ENCODE measurements around the gene DNAH6.
A peak's percentile ranks its signal among the peaks of the same experiment; 100 is the strongest.
"Not testable (repeated sequence)": the region's sequence is repeated elsewhere in the genome, so short reads cannot be mapped to it uniquely, and the experiment has no call there.

Gene DNAH6

GRCh38 chr2:84768840-84769239 is 252.5 kb downstream of the DNAH6 start:
- DNase-seq, result no peak

GRCh38 chr2:84770280-84770679 is 254.0 kb downstream of the DNAH6 start:
- no peak for DNase-seq

DNA sequence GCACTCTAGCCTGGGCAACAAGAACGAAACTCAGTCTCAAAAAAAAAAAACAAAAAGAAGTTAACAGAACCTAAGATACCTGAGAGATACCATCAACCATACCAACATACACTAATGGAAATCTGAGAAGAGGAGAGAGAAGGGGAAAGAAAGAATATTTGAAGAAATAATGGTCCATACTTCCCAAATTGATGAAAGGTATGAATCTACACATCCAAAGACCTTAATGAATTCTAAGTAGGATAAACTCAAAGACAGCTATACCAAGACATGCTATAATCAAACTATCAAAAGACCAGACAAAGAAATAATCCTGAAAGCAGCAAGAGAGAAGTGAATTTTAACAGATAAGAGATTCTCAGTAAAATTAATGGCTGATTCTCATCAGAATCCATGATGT is 255.0 kb downstream of the DNAH6 start:
- no peak for DNase-seq

GRCh38 chr2:84773562-84773961 is 257.3 kb downstream of the DNAH6 start:
- not testable (repeated sequence) for DNase-seq

- DNase-seq, result peak; percentile 58
These were observed 259.7 kb downstream of the DNAH6 start for GRCh38 chr2:84776011-84776410.

- DNase-seq, result no peak
These were observed 262.8 kb downstream of the DNAH6 start for GRCh38 chr2:84778911-84779690.

GRCh38 chr2:84779781-84780180 is 263.5 kb downstream of the DNAH6 start:
- DNase-seq, result peak; percentile 62

DNA sequence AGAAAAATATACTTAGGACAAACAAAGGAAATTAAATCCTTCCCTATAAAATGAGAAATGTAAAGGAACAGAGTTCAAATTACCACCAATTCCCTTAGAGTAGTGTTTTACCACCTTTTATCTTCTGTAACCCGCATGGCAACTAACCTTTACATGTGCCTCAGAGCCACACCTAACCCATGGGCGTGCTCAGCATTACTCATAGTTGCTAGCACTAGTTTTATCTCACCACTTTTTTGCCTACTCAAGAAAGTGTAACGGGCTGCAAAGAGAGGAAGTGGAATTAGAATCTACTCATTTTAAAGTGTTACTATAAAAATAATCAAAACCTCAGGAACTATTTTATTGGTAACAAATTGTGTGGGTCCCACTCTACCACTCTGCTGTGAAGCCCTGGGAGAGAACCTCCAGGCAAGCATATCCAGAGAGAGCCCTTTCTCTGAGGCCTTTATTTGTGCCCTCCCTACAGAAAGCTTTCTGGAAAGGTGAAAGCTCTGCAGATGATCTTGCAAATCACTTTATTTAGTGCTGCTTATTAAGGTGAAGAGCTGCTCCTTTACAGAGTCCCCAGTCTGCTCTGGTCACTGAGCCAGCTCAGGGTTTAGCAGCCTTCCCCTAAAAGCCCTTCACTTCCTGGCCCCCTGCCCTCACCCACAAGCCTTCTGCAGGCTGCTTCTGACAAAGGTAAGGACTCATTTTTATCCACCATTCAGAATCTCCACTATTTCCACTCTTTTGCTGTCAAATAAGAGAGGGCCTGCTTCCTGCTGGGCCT is 265.8 kb downstream of the DNAH6 start:
- DNase-seq, result peak; percentile 75

GRCh38 chr2:84782717-84783442 is 266.6 kb downstream of the DNAH6 start:
- no peak for DNase-seq

DNA sequence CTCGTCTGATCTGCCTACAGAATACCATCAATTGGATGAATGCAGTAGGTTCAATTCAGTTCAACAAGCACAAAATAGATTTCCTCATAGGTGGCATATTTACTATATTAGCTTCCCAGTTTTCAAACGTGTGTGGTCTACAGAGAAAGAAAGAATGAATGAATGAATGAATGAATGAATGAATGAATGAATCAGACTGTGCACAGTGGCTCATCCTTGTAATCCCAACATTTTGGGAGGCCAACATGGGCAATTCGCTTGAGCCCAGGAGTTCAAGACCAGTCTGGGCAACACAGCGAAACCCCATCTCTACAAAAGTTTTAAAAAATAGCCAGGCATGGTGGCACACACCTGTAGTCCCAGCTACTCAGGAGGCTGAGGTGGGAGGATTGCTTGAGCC is 269.7 kb downstream of the DNAH6 start:
- no peak for DNase-seq

DNA sequence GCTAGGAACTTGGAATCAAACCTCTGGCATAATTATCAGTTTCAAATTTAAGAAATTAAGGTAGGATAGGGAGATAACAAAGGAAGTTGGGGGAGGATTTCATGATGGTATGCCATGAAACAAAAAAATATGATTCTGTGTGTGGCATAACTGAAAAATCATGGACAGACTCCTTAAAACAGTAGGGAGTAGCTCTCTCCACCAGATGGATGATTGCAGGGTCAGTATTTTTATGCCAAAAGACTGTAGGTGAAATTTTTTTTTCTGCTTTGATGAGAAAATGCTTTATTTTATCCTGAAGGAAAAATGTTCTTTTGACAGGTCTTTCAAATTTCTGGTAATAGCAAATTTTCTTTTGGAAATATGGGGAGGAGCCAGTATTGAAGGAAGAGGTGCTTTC is 270.3 kb downstream of the DNAH6 start:
- no peak for DNase-seq

GRCh38 chr2:84788027-84788426 is 271.7 kb downstream of the DNAH6 start:
- no peak for DNase-seq

DNA sequence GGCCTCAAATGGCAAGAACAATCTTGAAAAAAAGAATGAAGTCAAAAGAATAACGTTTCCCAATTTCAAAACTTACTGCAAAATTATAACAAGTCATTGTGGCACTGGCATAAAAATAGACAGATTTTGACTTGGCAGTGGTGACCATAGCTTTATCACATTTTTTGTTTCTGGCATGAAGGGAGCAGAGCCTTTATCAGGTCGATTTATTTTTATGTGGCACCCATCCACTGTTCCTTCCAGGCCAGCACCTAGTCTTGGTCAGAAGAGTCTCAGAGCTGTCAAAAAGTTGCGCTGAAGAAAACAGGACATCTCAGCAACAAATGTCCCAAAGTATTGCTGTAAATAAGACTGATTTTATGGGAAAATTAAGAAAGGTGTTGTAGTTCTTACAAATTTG is 272.2 kb downstream of the DNAH6 start:
- DNase-seq, result no peak

DNA sequence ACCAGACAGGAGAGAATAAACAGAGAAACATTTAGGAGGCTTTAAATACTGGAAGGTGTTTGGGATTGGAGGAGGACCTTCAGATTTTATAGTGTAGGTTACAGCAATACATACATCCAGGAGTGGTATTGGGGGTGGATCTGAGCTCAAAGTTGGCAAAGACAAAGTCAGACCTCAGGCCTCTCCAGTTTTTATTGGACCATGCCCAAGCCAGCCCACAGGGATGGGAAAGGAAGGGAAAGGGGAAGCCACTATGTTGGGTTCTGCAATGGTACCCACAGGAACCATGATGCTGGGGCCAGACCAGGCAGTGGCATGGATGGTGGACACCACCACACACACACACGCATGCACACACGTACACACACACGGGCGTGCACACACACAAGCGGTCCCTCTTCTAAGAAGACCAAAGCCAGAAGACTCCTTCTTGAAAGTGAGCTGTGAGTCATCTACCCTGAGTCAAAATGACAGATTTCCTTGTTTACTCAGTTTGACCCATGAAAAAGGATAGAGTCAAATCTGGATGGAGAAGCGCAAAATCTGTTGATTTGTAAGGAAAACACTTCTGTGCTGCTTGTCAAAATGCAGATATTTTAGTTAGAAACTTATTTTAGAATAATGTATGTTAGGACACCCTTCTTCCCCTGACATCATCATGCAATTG is 276.7 kb downstream of the DNAH6 start:
- DNase-seq, result peak; percentile 22

DNA sequence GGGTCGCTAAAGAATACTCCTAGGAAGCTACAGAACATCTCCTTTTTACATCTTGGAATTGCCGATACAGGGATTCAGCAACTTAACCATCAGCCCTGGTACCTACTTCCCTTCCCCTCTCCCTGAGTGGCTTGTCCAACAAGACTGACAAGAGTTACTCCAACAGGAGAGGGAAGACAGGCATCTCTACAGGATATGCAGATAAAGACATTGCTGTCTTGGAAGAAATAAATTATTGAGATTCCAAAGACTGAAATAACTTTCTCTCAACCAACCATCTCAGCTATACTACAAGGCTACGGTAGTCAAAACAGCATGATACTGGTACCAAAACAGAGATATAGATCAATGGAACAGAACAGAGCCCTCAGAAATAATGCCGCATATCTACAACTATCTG is 277.3 kb downstream of the DNAH6 start:
- DNase-seq, result no peak

DNA sequence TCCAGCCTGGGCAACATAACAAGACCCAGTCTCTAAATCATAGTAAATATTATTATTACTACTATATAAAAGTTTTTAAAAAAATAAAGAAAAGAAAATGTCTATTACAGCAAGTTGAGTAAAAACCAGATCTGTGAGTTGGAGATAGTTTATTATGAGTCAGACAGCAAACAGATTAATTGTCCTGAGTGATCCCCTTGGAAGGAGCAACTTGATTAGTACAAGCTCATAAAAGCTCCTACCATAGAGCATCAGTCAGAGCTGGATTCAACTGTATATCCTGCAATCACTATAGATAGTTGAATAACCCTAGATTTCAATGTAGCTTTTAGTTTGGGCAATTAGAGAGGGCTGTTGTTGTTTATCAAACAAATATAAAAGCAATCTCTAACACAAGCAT is 280.5 kb downstream of the DNAH6 start:
- no peak for DNase-seq

GRCh38 chr2:84797271-84797670 is 281.0 kb downstream of the DNAH6 start:
- DNase-seq, result no peak

DNA sequence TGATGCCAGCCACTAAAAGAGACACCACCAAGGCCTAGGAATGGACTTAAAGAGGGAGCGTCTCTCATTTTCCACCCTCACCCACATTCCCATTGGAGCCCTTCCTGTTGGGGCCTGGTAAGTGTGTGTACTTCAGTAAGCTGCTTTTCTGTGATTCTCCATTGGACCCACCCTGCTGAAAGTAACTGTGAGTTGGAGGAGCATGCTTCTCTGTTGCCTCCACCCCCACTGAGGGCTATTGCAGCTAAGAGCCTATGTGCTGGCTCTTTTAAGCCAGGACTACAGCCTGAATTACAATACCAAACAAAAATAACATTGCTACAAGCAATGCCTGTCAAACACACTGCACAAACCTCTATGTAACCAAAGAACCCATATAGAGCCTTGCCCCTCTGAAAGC is 283.5 kb downstream of the DNAH6 start:
- DNase-seq, result no peak

- DNase-seq, result no peak
These were observed 284.0 kb downstream of the DNAH6 start for GRCh38 chr2:84800194-84800805.

GRCh38 chr2:84801811-84802210 is 285.5 kb downstream of the DNAH6 start:
- no peak for DNase-seq

DNA sequence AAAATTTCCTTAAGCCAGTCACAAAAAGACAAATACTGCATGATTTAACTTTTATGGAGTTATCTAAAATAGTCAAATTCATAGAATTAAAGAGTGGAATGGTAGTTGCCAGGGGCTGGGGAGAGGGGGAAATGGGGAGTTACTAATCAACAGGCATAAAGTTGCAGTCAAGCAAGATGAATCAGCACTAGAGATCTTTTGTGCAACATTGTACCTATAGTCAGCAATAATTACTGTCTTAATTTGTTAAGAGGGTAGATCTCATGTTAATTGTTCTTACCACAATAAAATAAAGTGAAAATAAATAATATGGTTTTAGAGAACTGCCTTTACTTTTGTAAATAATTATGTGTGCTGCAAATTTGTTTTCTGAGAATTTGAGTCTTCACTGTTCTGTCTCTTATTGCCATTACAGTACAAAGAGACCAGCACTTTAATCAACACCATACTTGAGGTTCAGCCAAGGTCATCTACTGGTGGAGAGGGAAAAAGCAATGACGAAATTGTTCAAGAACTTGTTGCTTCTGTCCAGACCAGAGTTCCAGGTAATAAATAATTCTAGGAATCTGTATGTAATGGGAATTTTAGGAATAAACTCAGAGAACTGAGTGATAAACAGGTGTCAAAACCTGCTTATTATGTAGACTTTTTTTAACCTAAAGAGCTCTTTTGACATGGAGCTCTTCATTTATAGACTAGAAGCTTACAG is 289.1 kb downstream of the DNAH6 start:
- peak; percentile 65 for DNase-seq

DNA sequence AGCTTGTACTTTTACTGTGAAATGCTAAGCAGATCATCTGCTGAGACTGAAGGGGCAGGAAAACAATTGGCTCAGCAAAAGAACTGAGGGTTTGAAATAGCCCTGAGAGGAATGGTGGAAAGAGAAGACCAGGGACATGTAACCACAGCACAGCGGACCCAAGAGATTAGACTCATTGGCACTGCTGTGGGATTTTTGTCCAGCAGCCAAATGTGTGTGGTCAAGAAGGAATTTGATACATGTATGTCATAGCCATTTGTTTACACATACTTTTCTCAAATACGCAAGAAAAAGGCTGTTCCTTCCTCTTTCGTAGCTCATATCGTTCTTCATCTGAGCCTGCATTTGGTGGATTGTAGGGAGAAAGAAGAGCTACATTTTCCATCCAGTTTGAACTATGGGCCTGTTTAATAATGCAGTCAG is 290.8 kb downstream of the DNAH6 start:
- peak; percentile 95 for DNase-seq
